Measurements from ENCODE around the gene IL4R. TPM values are rescaled to one million over a fixed set of nuclear protein-coding genes. Genes with fewer than 3 reads are reported as not detected.

The IL4R gene
- total RNA-seq, 2 experiments from 2014 or later: 73.1 to 82.8 TPM

- H3K4me2 ChIP-seq (ENCODE audit: low read length): peak overlapping the region; percentile 65
- ChIA-PET CTCF (ENCODE audit: unreplicated experiment) (no interaction called here), POLR2A (interaction anchor here (0.7 to 1.2 kb wide), 3 partner anchors 17 to 66 kb away, joined by 3 to 5 read pairs (median 3); no protein-coding TSS in a partner anchor)
- H4K20me1 ChIP-seq (ENCODE audit: insufficient read depth, low read length): no peaks in the 10 kb centered on the region
- no peaks in the 10 kb centered on the region for H3K36me3 ChIP-seq (ENCODE audit: insufficient read depth, low read length)
- H3K79me2 ChIP-seq (ENCODE audit: insufficient read depth, low read depth, low read length): no peaks in the 10 kb centered on the region
- peak overlapping the region; percentile 56 for H2AFZ ChIP-seq (ENCODE audit: low read length)
- DNase-seq (ENCODE audit: low spot score): no peak
- BruUV-seq (replicated peaks): no TSS peak
- peaks cover 82% of the 10 kb centered on the region for H3K4me1 ChIP-seq (ENCODE audit: insufficient read depth, low read length, poor library complexity, severe bottlenecking)
- H3K4me3 ChIP-seq (ENCODE audit: low read depth, low read length, poor library complexity, severe bottlenecking): peak overlapping the region; percentile 0
- intact Hi-C loops (cut with micrococcal nuclease; ENCODE audit: unreplicated experiment): no loop called here
- H3K9me3 ChIP-seq (ENCODE audit: low read length): no peaks in the 10 kb centered on the region; the same call in 1 of the 2 replicates
- no peak for TF ChIP-seq EZH2phosphoT487 (IDR thresholded peaks at IDR 0.05; ENCODE audit: borderline replicate concordance, low read depth, low read length)
- TF ChIP-seq, protein P1, sequence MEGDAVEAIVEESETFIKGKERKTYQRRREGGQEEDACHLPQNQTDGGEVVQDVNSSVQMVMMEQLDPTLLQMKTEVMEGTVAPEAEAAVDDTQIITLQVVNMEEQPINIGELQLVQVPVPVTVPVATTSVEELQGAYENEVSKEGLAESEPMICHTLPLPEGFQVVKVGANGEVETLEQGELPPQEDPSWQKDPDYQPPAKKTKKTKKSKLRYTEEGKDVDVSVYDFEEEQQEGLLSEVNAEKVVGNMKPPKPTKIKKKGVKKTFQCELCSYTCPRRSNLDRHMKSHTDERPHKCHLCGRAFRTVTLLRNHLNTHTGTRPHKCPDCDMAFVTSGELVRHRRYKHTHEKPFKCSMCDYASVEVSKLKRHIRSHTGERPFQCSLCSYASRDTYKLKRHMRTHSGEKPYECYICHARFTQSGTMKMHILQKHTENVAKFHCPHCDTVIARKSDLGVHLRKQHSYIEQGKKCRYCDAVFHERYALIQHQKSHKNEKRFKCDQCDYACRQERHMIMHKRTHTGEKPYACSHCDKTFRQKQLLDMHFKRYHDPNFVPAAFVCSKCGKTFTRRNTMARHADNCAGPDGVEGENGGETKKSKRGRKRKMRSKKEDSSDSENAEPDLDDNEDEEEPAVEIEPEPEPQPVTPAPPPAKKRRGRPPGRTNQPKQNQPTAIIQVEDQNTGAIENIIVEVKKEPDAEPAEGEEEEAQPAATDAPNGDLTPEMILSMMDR (conservative IDR thresholded peaks at IDR 0.05; ENCODE audit: low read length): no peak
- no peaks in the 10 kb centered on the region for H3K9me2 ChIP-seq (ENCODE audit: insufficient read depth, low read length)
- peak overlapping the region; percentile 86 for H3K27ac ChIP-seq (ENCODE audit: low read depth, low read length, poor library complexity, severe bottlenecking)
Observed at GRCh38 chr16:27301236-27301861, 12.4 kb upstream of the IL4R start.

- Histone ChIP-seq H3K79me2 (ENCODE audit: insufficient read depth, low read depth, low read length) (no peaks in the 10 kb centered on the region), H4K20me1 (ENCODE audit: insufficient read depth, low read length) (no peaks in the 10 kb centered on the region), H3K36me3 (ENCODE audit: insufficient read depth, low read length) (no peaks in the 10 kb centered on the region), H3K4me3 (ENCODE audit: low read depth, low read length, poor library complexity, severe bottlenecking) (no peak overlapping the region), H3K27ac (ENCODE audit: low read depth, low read length, poor library complexity, severe bottlenecking) (peak overlapping the region; percentile 86), H2AFZ (ENCODE audit: low read length) (peak overlapping the region; percentile 56; the same call in 1 of the 2 replicates), H3K9me2 (ENCODE audit: insufficient read depth, low read length) (no peaks in the 10 kb centered on the region), H3K4me2 (ENCODE audit: low read length) (peak overlapping the region; percentile 65), H3K4me1 (ENCODE audit: insufficient read depth, low read length, poor library complexity, severe bottlenecking) (peaks cover 74% of the 10 kb centered on the region), H3K9me3 (ENCODE audit: low read length) (no peaks in the 10 kb centered on the region; the same call in 1 of the 2 replicates)
- CTCF ChIA-PET (ENCODE audit: unreplicated experiment): interaction anchor here (1.2 kb wide), 1 partner anchor 65 kb away, joined by 4 read pairs; no protein-coding TSS in a partner anchor
- POLR2A ChIA-PET: interaction anchor here (0.9 to 1.2 kb wide), 4 partner anchors 14 to 31 kb away, joined by 3 to 5 read pairs (median 3); no protein-coding TSS in a partner anchor
- intact Hi-C loops (cut with micrococcal nuclease; ENCODE audit: unreplicated experiment): no loop called here
- TF ChIP-seq EZH2phosphoT487 (IDR thresholded peaks at IDR 0.05; ENCODE audit: borderline replicate concordance, low read depth, low read length): no peak
- TF ChIP-seq, protein P1 (conservative IDR thresholded peaks at IDR 0.05; ENCODE audit: low read length): no peak
- BruUV-seq (replicated peaks): no TSS peak
- no peak for DNase-seq (ENCODE audit: low spot score)
Observed at GRCh38 chr16:27302126-27302525, 11.6 kb upstream of the IL4R start.

All from OCI-LY7 (cell line).